Measurements from ENCODE around the gene TXNDC11.
A peak's percentile ranks its signal among the peaks of the same experiment; 100 is the strongest.

Gene TXNDC11

DNA sequence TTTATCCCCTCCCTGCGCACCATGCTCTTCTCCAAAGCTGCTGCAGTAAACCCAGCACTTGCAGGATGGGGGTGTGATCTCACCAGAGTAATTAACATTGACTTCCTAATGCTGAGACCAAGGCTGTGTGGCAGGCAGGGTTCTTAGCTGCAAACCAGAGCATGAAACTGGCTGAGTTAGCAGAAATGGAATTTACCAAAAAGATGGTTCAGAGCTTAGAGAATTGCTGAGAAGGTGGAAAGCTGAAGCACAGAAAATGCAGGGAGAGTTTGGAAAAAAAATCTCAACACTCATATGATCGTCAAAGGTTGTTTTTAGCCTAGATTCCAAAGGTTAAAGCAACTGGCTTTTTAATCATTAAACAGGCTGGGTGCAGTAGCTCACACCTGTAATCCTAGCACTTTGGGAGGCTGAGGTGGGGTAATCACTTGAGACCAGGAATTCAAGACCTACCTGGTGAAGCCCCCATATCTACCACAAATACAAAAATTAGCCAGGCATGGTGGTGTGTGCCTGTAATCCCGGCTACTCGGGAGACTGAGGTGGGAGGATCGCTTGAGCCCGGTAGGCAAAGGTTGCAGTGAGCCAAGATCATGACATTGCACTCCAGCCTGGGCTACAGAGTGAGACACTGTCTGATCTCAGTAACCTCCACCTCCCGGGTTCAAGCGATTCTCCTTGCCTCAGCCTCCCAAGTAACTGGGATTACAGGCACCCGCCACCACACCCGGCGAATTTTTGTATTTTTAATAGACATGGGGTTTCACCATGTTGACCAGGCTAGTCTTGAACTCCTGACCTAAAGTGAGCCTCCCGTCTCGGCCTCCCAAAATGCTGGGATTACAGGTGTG lies 6.0 kb upstream of the TXNDC11 start:
- DNase-seq: no peak

DNA sequence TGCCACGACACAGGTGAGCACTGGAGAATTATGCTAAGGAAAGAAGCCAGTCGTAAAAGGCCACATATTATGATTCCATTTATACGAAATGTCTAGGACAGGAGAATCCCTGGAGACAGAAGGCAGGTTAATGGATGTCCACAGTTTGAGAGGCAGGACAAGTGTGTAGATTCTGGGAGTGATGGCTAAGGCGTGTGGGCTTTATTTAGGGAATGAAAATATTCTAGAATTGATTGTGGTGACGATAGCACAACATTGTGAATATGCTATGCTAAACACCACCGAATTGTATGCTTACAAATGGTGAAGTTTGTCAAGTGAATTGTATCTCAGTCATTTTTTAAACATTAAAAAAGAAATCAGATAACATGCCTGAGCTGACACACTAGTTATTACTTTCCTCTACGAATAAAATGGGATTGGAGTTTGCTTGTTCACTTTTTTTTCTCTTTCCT lies 5.3 kb upstream of the TXNDC11 start:
- DNase-seq: no peak

DNA sequence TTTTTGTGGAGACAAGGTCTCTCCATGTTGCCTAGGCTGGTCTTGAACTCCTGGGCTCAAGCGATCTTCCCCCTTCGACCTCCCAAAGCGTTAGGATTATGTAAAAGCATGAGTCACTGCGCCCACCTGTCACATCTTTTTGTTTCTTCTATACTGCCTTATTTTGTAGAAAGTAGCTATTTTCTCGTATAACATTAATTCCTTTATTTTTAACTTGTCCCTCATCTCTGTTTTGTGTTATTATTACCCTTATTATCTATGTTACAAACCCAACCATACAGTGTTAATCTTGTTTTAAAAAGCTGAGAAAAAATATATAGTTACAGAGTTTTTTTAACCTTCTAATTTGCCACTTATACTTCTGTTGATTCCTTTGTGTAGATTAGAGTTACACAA lies 1.4 kb upstream of the TXNDC11 start:
- DNase-seq: no peak

DNA sequence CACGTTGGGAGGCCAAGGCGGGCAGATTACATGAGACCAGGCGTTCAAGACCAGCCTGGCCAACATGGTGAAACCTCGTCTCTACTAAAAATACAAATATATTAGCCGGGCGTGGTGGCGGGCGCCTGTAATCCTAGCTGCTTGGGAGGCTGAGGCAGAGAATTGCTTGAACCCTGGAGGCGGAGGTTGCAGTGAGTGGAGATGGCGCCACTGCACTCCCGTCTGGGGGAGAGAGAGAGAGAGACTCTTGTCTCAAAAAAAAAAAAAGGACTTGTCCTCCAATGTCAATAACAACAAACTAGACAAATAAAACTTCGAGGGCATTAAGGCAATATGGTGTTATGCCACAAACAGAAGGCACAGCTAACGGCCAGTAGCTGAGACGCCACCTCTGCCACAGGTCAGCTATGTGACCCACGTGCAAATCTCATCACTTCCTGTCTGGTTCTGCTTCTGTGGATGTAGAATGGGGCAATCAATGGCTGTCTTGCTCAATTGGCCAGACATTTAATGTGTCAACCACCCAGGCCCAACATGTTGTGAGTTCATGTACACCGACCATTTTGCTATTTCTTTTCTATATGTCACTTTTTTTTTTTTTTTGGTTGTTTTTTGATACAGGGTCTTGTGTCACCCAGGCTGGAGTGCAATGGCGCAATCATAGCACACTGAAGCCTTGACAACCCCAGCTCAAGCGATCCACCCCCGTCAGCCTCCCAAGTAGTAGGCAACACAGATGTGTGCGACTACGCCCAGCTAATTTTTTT lies 834 bp upstream of the TXNDC11 start:
- no peak for DNase-seq

DNA sequence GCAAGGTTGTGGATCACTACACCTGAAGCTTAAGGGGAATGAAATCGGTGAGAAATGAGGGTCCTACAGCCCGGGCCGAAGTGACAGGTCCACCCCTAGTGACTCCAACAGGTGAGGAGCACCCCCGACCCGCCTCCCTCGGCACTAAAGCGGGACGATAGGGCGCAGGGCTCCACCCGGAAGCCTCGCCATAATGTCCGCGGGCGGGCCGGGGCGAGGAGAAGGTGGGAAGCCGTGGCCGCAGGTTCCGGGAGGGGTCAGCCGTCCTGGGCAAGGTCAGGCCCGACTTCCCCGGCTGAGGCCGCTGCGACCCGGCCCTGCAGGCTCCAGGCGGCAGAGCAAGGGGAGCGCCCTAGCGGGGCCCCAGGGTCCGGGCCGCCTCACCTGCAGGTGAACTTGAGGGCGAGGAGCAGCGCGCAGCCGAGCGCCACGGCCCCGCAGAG lies 543 bp downstream of the TXNDC11 start:
- DNase-seq: no peak

DNA sequence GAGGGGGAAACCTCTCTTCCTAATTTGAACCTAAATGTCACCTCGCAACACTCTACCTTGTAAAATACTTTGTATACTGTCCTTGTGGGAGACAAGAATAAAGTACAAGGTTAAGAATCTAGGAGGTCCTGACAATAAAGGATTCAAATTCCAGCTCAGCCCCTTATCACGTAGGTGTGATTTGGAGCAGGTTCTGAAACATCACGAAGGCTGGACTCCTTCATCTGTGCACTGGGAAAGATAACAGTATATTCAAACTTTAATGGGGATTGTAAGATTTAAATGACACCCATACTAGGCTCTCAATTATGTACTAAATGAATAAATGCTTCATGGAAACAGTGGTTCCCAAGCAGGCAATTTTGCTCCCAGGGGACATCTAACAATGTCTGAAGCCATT lies 2.1 kb downstream of the TXNDC11 start:
- DNase-seq: no peak

DNA sequence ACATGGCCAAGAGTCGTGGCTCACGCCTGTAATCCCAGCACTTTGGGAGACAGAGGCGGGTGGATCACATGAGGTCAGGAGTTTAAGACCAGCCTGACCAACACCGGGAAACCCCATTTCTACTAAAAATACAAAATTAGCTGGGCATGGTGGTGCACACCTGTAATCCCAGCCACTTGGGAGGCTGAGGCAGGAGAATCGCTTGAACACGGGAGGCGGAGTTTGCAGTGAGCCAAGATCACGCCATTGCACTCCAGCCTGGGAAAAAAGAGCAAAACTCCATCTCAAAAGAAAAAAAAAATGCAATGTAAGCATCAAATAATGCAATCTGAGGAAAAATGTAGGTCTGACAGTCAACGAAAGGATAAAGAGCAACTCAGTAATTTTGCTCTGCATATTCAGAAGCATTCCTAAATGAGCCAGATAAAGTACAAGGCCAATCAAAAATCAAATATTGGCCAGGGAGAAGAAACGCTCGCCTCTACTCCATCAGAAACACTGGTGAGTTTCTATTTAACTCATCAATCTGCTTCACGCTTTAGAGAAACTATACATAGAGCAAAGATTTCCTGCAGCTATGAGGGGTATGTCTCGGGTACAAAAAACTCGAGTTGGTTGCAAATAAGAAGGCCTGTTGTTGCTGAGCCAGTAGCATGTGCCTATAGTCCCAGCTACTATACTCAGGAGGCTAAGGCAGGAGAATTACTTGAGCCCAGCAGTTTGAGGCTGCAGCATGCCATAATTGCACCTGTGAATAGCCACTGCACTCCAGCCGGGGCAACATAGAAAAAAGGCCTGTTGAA lies 3.7 kb downstream of the TXNDC11 start:
- DNase-seq: no peak

DNA sequence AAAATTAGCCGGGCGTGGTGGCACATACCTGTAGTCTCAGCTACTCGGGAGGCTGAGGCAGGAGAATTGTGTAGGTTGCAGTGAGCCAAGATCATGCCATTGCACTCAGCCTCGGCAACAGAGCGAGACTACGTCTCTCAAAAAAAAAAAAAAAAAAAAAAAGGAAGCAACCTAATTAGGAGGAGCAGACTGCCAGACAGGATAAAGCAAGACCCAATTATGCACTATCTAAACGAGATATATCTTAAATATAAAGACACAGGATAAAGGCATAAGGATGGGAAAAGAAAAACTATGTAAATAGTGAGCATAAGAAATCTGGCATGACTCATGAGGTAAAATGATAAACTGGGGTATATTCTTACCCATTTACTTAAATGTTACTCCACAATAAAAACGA lies 4.9 kb downstream of the TXNDC11 start:
- no peak for DNase-seq

DNA sequence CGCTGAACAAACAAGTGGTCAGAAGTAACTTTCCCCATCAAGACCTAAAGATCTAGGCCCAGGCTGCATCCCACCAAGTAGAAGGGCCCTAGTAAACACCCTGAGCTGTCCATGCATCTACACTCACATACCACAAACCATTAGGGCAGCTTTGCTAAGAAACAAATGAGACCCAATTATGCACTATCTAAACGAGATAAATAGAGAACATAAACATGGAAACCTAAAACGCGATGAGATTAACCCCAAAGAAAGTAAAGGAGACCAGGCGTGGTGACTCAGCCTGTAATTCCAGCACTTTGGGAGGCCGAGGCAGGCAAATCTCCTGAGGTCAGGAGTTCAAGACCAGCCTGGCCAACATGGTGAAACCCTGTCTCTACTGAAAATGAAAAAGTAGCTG lies 5.8 kb downstream of the TXNDC11 start:
- DNase-seq: no peak

DNA sequence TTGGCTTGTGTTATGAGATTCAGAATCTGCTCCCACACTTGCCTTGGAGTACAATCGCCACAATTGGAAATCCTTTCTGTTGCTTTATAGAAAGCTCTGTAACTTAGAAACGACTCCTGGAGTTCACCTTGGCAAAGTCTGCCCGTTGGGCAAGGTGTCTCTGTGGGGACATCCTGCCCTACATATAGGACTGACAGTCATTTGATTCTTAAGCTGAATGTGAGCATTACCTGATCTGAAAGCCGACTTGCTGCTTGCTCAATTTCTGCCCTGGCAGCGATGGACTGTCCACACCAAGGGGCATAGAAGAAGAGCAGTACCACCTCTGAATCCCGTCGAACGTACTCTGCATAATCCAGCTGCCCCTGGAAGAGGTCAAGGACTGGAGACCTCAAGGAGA lies 6.9 kb downstream of the TXNDC11 start:
- DNase-seq: no peak

DNA sequence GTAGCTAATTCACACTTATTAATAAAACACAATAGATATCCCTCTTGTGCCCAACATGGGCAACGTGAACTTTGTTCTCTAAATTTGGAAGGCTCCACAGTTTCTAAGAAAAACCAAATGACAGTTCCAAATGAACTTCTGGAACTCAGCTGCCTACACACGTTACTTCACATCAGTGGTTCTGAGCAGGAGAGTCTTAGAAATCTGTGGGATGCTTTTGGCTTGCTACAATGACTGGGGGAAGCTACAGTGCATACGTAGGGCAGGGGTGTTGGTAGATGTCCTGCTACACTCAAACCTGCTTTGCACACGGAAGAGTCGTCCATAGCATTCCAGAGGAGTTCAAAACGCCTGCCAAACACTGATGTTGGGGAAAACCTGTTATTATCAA lies 8.0 kb downstream of the TXNDC11 start:
- DNase-seq: no peak

DNA sequence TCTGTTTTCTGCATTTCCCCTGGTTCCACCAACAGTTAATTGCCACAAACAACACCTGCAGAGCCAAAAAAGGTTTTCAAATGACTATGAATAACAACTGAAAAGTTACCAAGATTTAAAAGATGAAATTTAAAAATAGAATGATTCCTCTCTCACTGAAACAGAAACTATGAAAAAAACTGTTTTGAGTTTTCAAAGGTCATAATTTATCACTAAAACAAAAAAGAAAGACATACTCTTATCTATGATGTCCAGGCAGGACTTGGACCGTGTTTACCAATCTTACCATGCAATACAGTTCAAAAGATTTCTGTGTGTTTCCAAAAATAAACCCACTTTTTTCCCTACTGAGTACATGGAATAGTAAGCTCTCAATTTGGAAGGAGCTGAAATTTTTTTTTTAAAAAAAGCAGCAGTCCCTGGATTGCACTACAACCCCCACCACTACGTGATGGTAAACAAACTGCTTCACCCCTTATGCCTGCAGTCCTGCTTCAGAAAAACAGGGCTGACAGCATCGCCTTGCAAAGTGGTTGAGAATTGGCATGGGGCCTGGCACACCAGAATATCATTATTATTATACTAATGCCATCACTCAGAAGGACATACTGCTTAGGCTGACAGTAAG lies 8.5 kb downstream of the TXNDC11 start:
- DNase-seq: no peak

DNA sequence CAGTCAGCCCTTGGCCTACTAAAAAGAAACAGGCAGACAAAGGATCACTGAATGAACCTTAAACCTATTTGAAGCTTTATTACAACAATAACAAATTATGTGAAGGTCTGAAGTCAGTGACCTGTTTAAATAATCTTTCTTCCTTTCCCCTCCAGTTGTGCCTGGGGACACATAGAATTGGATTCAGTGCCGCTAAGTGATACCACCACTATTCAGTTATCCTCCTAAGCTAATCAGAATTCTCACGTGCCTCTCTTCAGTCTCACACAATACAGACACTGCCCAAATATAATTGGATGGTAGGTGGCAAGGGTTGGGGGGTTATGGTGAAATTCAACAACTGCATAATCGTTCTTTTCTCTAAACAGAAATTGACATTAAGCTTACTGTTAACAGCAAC lies 11.4 kb downstream of the TXNDC11 start:
- DNase-seq: no peak

DNA sequence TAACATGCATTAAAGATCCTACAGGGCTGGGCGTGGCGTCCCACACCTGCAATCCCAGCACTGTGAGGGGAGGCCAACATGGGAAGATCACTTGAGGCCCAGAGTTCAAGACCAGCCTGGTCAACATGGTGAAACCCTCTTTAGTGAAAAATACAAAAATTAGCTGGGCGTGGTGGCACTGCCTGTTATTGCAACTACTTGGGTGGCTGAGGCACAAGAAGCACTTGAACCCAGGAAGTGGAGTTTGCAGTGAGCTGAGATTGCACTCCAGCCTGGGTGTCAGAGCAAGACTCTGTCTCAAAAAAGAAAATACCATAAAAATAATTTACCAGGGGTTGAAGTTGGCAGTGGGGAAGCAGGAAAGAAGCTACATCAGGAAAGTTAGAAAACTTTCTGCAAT lies 12.9 kb downstream of the TXNDC11 start:
- DNase-seq: no peak

DNA sequence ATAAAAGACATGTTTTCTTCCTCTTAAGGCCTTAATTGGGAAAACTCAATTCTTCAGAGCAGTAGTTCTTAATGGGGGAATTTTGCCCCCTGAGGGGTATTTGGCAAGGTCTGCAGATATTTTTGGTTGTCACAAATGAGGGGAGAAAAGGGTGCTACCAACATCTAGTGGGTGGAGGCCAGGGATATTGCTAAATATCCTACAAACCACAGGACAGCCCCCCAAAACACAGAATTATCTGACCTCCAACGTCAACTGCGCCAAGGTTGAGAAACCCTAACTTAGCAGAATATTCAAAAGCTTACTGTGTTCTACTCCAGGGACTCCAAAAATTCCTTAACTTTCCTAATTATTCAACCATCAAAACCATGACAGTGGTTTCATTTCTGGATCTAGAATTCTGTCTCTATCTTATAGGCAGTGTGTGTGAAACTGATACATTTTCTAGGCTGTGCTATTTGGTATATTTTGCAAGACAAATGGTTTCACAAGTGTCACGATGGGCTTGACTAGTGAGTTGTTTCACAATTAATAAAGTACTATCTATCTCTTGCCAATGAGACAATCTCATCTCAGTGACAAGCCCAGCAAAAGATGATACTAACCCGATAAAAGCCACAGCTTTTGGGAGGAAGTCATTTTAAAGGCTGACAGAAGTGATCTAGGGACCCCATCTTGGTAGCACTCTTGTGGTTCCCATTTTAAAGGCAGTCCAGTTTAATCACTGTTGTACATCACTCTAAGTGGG lies 14.7 kb downstream of the TXNDC11 start:
- no peak for DNase-seq

DNA sequence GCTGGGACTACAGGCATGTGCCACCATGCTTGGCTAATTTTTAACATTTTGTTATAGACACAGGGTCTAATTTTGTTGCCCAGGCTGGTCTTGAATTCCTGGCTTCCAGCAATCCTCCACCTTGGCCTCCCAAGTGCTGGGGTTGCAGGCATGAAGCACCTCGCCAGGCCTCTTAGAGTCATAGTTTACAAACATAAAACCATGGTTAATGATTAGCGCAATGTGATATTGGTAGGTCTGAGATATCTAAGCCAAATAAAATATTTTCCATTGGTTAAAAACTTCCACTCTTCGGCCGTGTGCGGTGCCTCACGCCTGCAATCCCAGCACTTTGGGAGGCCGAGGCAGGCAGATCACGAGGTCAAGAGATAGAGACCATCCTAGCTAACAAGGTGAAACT lies 16.6 kb downstream of the TXNDC11 start:
- DNase-seq: no peak

DNA sequence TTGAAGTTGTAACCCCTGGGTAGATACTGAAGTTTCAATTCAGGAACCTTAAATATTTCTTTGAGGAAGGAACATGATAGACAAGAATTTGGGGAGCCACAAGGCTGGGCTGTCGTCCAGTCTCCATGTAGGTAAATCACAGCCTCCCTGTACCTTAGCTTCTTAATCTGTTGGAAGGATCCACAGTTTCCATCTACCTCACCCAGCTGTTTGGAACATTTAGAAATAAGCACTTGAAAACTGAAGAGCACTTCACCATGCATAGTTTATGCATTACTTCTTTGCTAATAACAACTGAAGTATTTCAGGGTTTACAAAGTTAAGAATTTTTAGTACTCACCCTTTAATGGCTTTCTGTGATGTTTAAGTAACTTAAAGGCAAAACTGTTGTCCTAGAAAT lies 17.2 kb downstream of the TXNDC11 start:
- peak; percentile 28 for DNase-seq

DNA sequence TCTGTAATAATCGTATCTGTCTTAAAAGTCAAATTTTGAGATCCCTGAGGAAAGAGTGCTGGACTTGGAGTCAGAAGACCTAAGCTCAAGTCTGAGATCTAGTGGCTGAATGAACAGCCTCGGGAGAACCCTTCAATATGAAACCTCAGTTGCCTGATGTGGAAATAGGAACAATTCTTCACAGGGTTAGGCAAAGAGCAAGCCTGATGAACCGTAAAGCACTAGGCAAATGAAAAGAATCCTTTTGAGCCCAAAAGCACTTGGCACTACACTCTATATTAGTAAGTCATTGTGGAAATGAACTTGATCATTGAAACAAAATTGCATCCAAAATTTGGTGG lies 20.2 kb downstream of the TXNDC11 start:
- DNase-seq: no peak

DNA sequence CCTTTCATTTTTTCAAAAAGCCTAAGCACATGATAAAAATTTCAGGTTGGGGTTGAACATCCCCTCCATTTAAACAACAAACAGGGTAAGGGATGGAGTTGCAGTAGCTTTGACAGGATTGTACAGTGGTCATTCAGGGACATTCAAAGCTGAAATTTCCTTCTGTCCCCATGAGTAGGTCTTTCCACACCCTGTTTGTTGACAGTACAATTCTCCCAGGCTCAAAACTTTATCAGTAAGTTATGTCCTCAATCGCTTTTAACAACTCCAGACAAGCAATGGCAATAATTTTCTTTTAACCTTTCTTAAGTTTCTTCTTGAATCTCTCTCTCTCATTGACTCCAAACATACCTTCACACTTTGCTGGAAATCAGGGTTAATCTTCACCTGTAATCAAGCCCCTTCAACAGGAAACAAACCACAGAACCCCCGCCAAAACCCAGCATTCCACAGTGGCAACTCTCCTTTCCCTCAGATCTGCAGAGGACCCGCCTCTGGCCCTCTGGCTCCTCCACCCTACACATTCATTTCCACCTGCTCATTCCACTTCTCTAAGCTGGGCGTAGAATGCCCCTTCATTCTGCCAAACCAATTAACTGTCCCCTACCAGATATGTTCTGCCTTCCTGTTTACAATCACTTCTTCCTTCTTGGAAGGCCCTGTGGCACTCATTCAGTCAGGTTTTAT lies 20.7 kb downstream of the TXNDC11 start:
- DNase-seq: no peak

DNA sequence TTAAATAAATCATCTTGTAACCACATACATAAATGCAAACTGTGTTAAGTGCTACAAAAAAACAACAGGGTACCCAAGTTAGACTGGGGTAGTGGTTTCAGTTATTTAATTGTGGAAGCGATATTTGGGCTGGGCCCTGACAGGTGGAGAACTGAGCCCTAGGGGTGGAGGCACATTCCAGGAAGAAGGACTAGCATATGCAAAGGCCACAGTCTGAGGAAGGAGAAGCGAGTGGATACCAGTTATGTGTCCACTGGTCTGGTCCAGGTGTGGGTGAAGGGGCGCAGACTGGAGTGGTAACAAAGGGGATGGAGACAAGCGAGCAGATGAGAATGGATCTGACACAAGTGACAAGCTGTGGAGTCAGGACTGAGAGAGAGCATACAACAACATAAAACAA lies 22.9 kb downstream of the TXNDC11 start:
- DNase-seq: no peak

DNA sequence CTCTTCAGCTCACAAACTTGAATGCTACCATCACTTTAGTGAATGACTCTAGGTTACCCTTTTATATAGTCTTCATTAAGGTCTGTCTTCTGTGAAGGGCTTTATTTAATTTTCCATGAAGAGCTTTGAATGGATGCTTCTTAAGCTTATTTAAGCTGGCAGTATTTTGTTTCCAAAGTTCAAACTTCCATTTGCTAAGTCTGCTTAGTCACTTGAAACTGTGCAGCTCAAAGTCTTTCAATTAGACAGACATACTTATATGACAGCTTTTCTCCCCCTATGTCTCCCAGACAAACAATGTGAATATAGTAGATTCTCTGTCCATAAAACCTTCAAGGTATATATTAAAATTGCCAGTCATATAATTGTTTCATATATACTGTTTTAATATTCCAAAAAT lies 23.5 kb downstream of the TXNDC11 start:
- no peak for DNase-seq

DNA sequence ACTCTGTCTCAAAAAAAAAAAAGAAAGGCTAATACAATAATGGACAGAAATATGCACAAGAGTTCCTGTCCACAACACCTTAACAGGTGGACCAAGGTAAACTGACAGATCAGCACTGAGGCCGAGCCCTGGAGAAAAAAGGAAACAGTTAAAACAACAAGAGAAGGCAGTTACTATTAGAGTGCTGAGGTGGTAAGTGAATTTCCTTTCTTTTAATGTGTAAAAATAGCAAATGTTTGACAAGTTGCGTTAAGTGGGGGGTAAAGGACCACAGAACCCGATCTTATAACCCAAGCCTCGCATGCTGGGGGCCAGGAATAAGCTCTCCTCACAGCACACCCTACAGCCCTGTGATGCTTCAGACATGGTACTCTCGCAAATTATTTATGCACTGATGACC lies 24.8 kb downstream of the TXNDC11 start:
- no peak for DNase-seq
